Esophagus (tissue), 2 donors: ENCODE measurements around the gene LIN28B. TPM values are rescaled to one million over a fixed set of nuclear protein-coding genes. Genes with fewer than 3 reads are reported as not detected.

Source experiments
- H3K27ac ChIP-seq, 2 donors: one replicate each; pipeline ENCODE4 v1.5.1; 2013; ENCODE audit warnings: low read depth in 2 of 2, mild to moderate bottlenecking in 2 of 2, inconsistent platforms in 1 of 2, low read length in 1 of 2, moderate library complexity in 1 of 2
- H3K27me3 ChIP-seq, 2 donors: one replicate each; pipeline ENCODE4 v1.6.1; 2013; ENCODE audit warnings: low read length in 2 of 2, control low read depth in 1 of 2, mild to moderate bottlenecking in 1 of 2; ENCODE audit not compliant: insufficient read depth in 2 of 2, control insufficient read depth in 1 of 2
- H3K36me3 ChIP-seq, 2 donors: one replicate each; pipeline ENCODE4 v1.6.1; 2013; ENCODE audit warnings: low read length in 1 of 2; ENCODE audit not compliant: control insufficient read depth in 2 of 2, insufficient read depth in 2 of 2
- H3K4me1 ChIP-seq, 2 donors: one replicate each; pipeline ENCODE4 v1.6.1; 2013; ENCODE audit warnings: low read length in 1 of 2; ENCODE audit not compliant: control insufficient read depth in 2 of 2, insufficient read depth in 2 of 2
- H3K4me3 ChIP-seq, 2 donors: one replicate each; pipeline ENCODE4 v1.5.1; 2013; ENCODE audit warnings: low read length in 2 of 2, mild to moderate bottlenecking in 2 of 2, low read depth in 1 of 2, moderate library complexity in 1 of 2
- H3K9me3 ChIP-seq, 2 donors: one replicate each; pipeline ENCODE4 v1.6.1; 2013; ENCODE audit warnings: mild to moderate bottlenecking in 2 of 2, low read depth in 1 of 2, low read length in 1 of 2, moderate library complexity in 1 of 2; ENCODE audit not compliant: control insufficient read depth in 2 of 2, insufficient read depth in 1 of 2
- WGBS, 2 donors: extraction: QIAGEN DNeasy Blood & Tissue Kit; methylation state at CpG; one replicate each; pipeline ENCODE4 v1.1.7; 2013; 5-methylcytosine and 5-hydroxymethylcytosine counted together
- polyA plus RNA-seq, 2 donors: library from polyadenylated mRNA; stranded (reverse); fragments of 200-250 nt; gene quantifications; one replicate each; pipeline ENCODE4 v1.2.3, GENCODE V29; 2013
- donor health status: healthy with polysubstance abuse.
- donor health status: Bipolar disorder and iron deficiency.

LIN28B gene
- polyA plus RNA-seq, 2 donors = not detected

DNA sequence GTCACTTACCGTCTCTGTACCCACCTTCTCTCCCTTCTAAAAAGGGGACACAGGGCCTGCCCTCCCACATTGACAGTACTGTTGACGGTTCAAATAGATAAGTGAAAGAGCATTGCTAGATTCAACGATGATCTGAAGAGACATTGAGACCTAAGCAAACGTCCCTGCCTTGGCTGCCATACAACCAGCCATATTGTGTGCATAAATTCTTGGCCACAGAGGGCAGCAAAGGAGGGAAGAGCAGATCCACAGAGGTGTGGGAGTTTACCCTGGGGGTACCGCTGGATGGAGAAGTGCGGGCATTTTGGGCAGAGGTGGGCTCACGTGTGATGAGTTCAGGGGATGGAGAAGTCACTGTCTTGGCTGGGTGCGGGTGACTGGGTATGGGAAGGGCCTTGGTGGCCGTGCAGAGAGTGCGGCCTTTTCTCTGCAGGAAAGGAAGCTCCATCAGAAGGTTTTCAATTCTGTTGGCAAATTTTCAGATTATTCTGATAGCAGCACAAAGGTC lies 137.3 kb downstream of the LIN28B start:
- no peaks in the 10 kb centered on the region for H3K9me3 ChIP-seq
- 90 to 91% methylated on average over 10 of the region's 10 CpGs for WGBS, 2 donors
- H3K4me3 ChIP-seq = no peak overlapping the region
- H3K27ac ChIP-seq = no peak overlapping the region
- no peaks in the 10 kb centered on the region for H3K4me1 ChIP-seq
- H3K27me3 ChIP-seq = no peaks in the 10 kb centered on the region
- no peaks in the 10 kb centered on the region for H3K36me3 ChIP-seq

GRCh38 chr6:105095139-105095538 lies 138.2 kb downstream of the LIN28B start:
- no peaks in the 10 kb centered on the region for H3K9me3 ChIP-seq
- no peak overlapping the region for H3K27ac ChIP-seq
- no peaks in the 10 kb centered on the region for H3K36me3 ChIP-seq
- H3K4me3 ChIP-seq = no peak overlapping the region
- H3K27me3 ChIP-seq = no peaks in the 10 kb centered on the region
- no peaks in the 10 kb centered on the region for H3K4me1 ChIP-seq
- 86 to 92% methylated on average over 3 of the region's 3 CpGs for WGBS, 2 donors

- H3K27ac ChIP-seq = no peak overlapping the region
- 56 to 57% methylated on average over 8 of the region's 8 CpGs for WGBS, 2 donors
- no peaks in the 10 kb centered on the region for H3K4me1 ChIP-seq
- no peaks in the 10 kb centered on the region for H3K36me3 ChIP-seq
- H3K27me3 ChIP-seq = no peaks in the 10 kb centered on the region
- H3K9me3 ChIP-seq = no peaks in the 10 kb centered on the region
- no peak overlapping the region for H3K4me3 ChIP-seq
These were observed 140.4 kb downstream of the LIN28B start for GRCh38 chr6:105097288-105097687.

GRCh38 chr6:105099371-105099770 lies 142.5 kb downstream of the LIN28B start:
- whole genome bisulfite sequencing, 2 donors = 92% methylated on average over 7 of the region's 7 CpGs
- Histone ChIP-seq H3K4me1 (no peaks in the 10 kb centered on the region), H3K9me3 (no peaks in the 10 kb centered on the region), H3K27ac (no peak overlapping the region), H3K27me3 (no peaks in the 10 kb centered on the region), H3K36me3 (no peaks in the 10 kb centered on the region), H3K4me3 (no peak overlapping the region)

GRCh38 chr6:105102186-105102585 lies 145.3 kb downstream of the LIN28B start:
- Histone ChIP-seq H3K27ac (no peak overlapping the region), H3K27me3 (no peaks in the 10 kb centered on the region), H3K4me1 (no peaks in the 10 kb centered on the region), H3K9me3 (no peaks in the 10 kb centered on the region), H3K4me3 (no peak overlapping the region), H3K36me3 (no peaks in the 10 kb centered on the region)
- WGBS, 2 donors = 89 to 96% methylated on average over 5 of the region's 5 CpGs

- H3K9me3 ChIP-seq = no peaks in the 10 kb centered on the region
- no peaks in the 10 kb centered on the region for H3K4me1 ChIP-seq
- no peaks in the 10 kb centered on the region for H3K36me3 ChIP-seq
- WGBS, 2 donors = 91 to 94% methylated on average over 3 of the region's 3 CpGs
- H3K27me3 ChIP-seq = no peaks in the 10 kb centered on the region
- H3K4me3 ChIP-seq = no peak overlapping the region
- H3K27ac ChIP-seq = no peak overlapping the region
These were observed 148.2 kb downstream of the LIN28B start for GRCh38 chr6:105105094-105105493.

DNA sequence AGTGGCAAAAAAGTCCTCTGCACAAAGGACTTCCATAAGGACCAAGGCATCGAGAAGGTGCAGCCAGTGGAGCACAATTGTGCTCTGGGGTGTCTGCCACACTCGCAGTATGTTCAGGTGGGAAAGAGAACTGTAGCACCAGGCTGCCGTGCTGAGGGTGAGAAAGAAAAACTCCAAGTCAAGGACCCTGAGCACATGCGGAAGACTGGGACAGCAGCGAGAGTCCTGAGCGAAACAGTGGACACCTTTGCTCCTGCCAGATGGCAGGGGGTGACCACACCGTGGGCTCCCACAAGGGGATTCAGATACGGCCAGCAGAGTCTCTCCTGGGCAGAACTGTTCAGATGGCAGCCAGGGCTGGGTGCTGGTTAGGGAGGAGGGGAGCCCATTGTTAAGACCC lies 149.4 kb downstream of the LIN28B start:
- H3K36me3 ChIP-seq = no peaks in the 10 kb centered on the region
- no peak overlapping the region for H3K4me3 ChIP-seq
- no peaks in the 10 kb centered on the region for H3K27me3 ChIP-seq
- WGBS, 2 donors = 93% methylated on average over 8 of the region's 8 CpGs
- no peaks in the 10 kb centered on the region for H3K4me1 ChIP-seq
- no peak overlapping the region for H3K27ac ChIP-seq
- H3K9me3 ChIP-seq = no peaks in the 10 kb centered on the region

DNA sequence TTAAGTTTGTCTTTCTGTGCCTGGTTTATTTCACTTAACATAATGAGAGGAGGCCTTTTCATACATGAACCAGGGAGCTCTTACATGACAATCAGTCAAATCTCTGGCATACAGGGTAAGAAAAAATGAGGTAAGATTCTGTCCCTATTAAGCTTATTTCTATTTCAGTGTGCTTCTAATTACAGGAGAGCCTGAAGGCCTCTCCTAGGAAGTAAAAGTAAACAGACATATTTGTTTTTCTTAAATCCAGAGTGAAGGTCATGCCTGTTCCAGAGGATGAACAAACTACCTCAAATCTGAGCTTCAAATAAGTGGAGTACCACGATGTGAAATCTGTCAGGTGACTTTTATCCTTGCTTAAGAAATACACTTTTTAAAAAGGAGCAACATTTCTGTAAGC lies 150.3 kb downstream of the LIN28B start:
- Histone ChIP-seq H3K27ac (no peak overlapping the region), H3K4me3 (no peak overlapping the region), H3K4me1 (no peaks in the 10 kb centered on the region), H3K9me3 (no peaks in the 10 kb centered on the region), H3K27me3 (no peaks in the 10 kb centered on the region), H3K36me3 (no peaks in the 10 kb centered on the region)
- WGBS, 2 donors = 33 to 36% methylated on average over 1 of the region's 1 CpG

DNA sequence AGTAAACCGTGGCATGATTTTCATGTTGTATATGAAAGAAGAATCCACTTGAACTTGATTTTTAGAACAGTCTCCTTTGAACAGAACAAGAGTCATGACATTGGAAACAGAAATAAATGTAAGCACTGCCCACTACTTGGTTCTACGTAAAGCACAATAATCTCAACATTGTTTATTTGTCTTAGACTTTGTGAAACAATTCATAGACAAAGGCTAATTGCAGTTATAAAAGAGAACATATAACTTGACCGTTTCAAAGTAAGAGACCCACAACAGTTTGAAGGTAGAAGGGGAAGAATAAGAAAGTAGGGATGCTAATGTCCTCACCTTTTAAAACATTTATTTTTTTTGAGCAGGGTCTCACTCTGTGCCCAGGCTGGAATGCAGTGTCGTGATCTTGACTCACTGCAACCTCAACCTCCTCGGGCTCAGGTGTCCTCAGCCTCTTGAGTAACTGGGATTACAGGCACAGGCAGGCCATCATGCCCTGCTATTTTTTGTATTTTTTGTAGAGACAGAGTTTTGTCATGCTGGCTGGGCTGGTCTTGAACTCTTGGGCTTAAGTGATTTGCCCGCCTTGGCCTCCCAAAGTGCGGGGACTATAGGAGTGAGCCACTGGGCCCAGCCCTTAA lies 151.8 kb downstream of the LIN28B start:
- 76 to 79% methylated on average over 7 of the region's 7 CpGs for WGBS, 2 donors
- H3K4me1 ChIP-seq = peaks cover 0 to 2% of the 10 kb centered on the region in 2 donors
- H3K4me3 ChIP-seq = no peak overlapping the region
- no peaks in the 10 kb centered on the region for H3K9me3 ChIP-seq
- H3K27me3 ChIP-seq = no peaks in the 10 kb centered on the region
- no peaks in the 10 kb centered on the region for H3K36me3 ChIP-seq
- H3K27ac ChIP-seq = no peak overlapping the region
